OCI-LY3 (cell line): ENCODE measurements around the gene WDR5.

Source experiments
- H2AFZ ChIP-seq: fragments of 200-600, 300-600 bp; shearing (Covaris generic); 2 replicates; pipeline ENCODE4 v1.6.0; 2014; ENCODE audit warnings: antibody characterized with exemption, low read depth, low read length
- H3K27ac ChIP-seq: fragments of 200-600, 300-600 bp; sonication (generic); 2 replicates; pipeline ENCODE4 v1.5.1; 2014; ENCODE audit warnings: mild to moderate bottlenecking, low read length, moderate library complexity, mixed read lengths
- H3K27me3 ChIP-seq: fragments of 200-600, 300-600 bp; sonication (generic); 2 replicates; pipeline ENCODE4 v1.6.1; 2014; ENCODE audit warnings: low read depth, low read length, mixed read lengths
- H3K36me3 ChIP-seq: fragments of 200-600, 300-600 bp; sonication (generic); replicated peaks from 2 replicates; pipeline ENCODE3; 2014; ENCODE audit warnings: low read depth, low read length, mixed read lengths
- H3K4me1 ChIP-seq: fragments of 300-600, 200-600 bp; sonication (generic); 2 replicates; pipeline ENCODE4 v1.6.1; 2014; ENCODE audit warnings: low read length, mixed read lengths
- H3K4me2 ChIP-seq: fragments of 200-600, 300-600 bp; sonication (generic); 2 replicates; pipeline ENCODE4 v1.6.1; 2014; ENCODE audit warnings: low read length, mixed read lengths
- H3K4me3 ChIP-seq: fragments of 300-600, 200-600 bp; sonication (generic); 2 replicates; pipeline ENCODE4 v1.5.1; 2014; ENCODE audit warnings: antibody characterized with exemption, mild to moderate bottlenecking, low read length, moderate library complexity
- H3K79me2 ChIP-seq: fragments of 300-600, 200-600 bp; shearing (Covaris generic); 2 replicates; pipeline ENCODE4 v1.6.1; 2014; ENCODE audit warnings: mild to moderate bottlenecking, low read length, mixed read lengths
- H3K9ac ChIP-seq: fragments of 300-600, 200-600 bp; shearing (Covaris generic); 2 replicates; pipeline ENCODE4 v1.6.0; 2014; ENCODE audit warnings: mild to moderate bottlenecking, low read length, moderate library complexity
- H3K9me3 ChIP-seq: fragments of 200-600, 300-600 bp; shearing (Covaris generic); 2 replicates; pipeline ENCODE4 v1.6.1; 2014; ENCODE audit warnings: low read length, mixed read lengths; ENCODE audit not compliant: insufficient read depth
- H4K20me1 ChIP-seq: fragments of 200-600, 300-600 bp; sonication (generic); 2 replicates; pipeline ENCODE4 v1.6.1; 2016; ENCODE audit warnings: low read length, mixed read lengths; ENCODE audit not compliant: insufficient read depth
- EZH2phosphoT487 ChIP-seq: fragments of 200-600 bp; shearing (Covaris generic); IDR thresholded peaks from 2 replicates; pipeline ENCODE4 v1.6.1; 2018; ENCODE audit warnings: antibody characterized with exemption, mixed run types, low read depth
- TF ChIP-seq, protein P1 (sequence below): fragments of 200-600, 300-600 bp; sonication (generic); IDR thresholded peaks from 2 replicates; pipeline ENCODE4 v1.5.1; 2014; ENCODE audit warnings: antibody characterized with exemption, low read length, low read depth

The WDR5 gene

DNA sequence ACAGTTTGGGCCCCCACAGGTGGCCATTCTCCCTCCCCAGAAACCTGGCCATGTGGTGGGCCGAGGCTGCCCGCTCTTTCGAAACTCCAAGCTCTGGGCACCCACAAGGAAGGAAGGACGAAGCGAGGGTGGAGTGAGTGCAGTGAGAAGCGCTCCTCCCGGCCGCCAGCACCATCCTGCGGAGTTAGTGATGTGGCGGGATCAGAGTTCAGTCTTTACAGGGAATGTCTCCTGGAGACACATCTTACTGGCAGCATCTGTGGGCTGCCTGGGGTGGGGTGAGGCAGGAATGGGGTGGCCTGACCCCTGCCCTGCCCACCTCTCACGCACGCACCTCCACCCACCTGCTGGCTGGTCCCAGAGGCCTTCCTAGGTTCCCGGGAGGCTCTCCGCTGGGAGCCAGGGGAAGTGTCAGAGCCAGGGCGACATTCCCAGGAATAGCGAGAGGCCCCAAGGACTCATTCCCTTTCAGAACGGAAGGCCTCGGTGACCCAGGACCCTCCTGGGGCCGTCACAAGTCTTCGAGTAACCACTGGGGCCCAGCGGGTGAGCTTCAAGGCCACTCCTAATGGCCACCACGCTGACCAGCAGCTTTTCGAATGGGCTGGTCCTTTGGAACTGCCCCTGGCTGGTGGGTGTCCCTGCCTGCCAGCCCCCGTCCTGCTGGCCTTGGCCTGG is 34.0 kb downstream of the WDR5 start:
- Histone ChIP-seq H3K79me2 (peaks cover 2% of the 10 kb centered on the region; the same call in 1 of the 2 replicates), H3K4me2 (no peak overlapping the region), H3K36me3 (no peaks in the 10 kb centered on the region), H4K20me1 (no peaks in the 10 kb centered on the region), H3K27ac (no peak overlapping the region), H3K27me3 (no peaks in the 10 kb centered on the region), H3K9me3 (no peaks in the 10 kb centered on the region), H2AFZ (no peak overlapping the region), H3K4me1 (peaks cover 24% of the 10 kb centered on the region), H3K9ac (no peak overlapping the region), H3K4me3 (no peak overlapping the region)
- no peak for TF ChIP-seq EZH2phosphoT487
- TF ChIP-seq, protein P1, sequence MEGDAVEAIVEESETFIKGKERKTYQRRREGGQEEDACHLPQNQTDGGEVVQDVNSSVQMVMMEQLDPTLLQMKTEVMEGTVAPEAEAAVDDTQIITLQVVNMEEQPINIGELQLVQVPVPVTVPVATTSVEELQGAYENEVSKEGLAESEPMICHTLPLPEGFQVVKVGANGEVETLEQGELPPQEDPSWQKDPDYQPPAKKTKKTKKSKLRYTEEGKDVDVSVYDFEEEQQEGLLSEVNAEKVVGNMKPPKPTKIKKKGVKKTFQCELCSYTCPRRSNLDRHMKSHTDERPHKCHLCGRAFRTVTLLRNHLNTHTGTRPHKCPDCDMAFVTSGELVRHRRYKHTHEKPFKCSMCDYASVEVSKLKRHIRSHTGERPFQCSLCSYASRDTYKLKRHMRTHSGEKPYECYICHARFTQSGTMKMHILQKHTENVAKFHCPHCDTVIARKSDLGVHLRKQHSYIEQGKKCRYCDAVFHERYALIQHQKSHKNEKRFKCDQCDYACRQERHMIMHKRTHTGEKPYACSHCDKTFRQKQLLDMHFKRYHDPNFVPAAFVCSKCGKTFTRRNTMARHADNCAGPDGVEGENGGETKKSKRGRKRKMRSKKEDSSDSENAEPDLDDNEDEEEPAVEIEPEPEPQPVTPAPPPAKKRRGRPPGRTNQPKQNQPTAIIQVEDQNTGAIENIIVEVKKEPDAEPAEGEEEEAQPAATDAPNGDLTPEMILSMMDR, result no peak

DNA sequence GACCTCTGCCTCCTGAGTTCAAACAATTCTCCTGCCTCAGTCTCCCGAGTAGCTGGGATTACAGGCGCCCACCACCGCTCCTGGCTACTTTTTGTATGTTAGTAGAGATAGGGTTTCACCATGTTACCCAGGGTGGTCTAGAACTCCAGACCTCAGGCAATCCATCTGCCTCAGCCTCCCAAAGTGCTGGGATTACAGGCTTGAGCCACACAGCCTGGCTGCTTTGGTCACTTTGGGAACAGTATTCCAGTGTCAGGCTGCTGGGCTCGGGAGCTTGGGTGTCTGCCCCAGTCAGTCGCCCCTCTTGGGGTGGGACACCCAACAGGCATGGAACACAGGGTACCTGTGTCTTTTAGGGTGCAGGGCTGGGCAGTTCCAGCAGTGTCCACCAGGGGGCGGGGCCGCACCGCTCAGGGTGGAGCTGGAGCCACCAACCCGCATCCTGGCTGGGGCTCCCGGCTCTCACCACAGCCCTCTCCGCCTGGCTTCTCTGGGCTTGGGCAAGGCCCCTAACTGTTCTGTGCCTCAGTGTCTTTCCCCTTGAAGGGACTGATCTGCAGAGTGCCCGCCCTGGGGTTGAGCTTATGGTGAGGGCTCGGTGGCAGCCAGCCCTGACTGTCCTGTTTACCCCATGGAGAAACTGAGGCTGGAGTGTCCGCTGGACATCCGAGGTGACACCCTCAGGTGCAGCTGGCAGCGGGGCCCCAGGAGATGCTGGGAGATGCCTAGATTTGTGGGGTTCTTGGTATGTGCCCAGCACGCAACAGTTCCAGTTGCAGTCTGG is 34.8 kb downstream of the WDR5 start:
- Histone ChIP-seq H2AFZ (no peak overlapping the region), H3K27me3 (no peaks in the 10 kb centered on the region), H4K20me1 (no peaks in the 10 kb centered on the region), H3K4me1 (peaks cover 28% of the 10 kb centered on the region), H3K4me3 (no peak overlapping the region), H3K27ac (no peak overlapping the region), H3K79me2 (no peaks in the 10 kb centered on the region), H3K36me3 (no peaks in the 10 kb centered on the region), H3K9ac (no peak overlapping the region), H3K4me2 (no peak overlapping the region), H3K9me3 (no peaks in the 10 kb centered on the region)
- TF ChIP-seq, protein P1, result no peak
- no peak for TF ChIP-seq EZH2phosphoT487

DNA sequence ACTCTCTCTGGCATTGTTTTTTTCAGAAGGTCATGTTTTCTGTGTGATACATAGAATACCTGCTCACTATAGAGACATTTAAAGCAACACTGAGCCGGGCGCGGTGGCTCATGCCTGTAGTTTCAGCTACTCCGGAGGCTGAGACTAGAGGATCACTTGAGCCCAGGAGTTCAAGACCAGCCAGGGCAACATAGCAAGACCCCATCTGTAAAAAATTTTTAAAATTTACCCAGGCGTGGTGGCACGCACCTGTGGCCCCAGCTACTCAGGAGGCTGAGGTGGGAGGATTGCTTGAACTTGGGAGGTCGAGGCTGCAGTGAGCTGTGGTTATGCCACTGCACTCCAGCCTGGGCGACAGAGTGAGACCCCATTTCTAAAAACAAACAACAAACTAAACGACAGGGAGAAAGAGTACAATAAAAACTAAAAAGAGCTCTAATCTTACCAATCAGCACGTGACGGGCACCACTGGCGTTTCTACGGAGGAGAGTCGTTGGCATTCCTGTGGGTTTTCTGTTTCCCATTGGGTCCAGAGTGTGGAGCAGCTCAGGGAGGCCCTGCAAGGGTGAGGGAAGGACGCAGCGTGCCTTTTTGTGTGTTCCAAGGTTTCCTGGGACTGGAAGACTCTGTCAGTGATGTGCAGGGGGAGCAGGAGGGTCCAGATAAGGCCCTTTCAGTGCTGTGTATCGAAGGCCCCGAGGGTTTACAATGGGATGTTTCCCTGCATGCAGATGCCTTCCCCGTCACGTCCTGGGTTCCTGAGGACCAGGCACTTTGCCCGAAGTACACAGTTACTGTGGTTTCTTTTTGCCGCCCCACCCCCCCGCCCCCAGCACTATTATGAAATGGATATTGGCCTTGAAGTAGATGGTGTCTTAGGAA is 35.7 kb downstream of the WDR5 start:
- no peak overlapping the region for H3K4me2 ChIP-seq
- peaks cover 3% of the 10 kb centered on the region; the same call in 1 of the 2 replicates for H3K27me3 ChIP-seq
- H3K4me1 ChIP-seq, result peaks cover 24% of the 10 kb centered on the region
- no peak overlapping the region for H2AFZ ChIP-seq
- TF ChIP-seq EZH2phosphoT487, result no peak
- TF ChIP-seq, protein P1, result no peak
- H3K27ac ChIP-seq, result no peak overlapping the region
- no peaks in the 10 kb centered on the region for H3K9me3 ChIP-seq
- no peak overlapping the region for H3K4me3 ChIP-seq
- no peaks in the 10 kb centered on the region for H4K20me1 ChIP-seq
- H3K79me2 ChIP-seq, result no peaks in the 10 kb centered on the region
- H3K9ac ChIP-seq, result no peak overlapping the region
- no peaks in the 10 kb centered on the region for H3K36me3 ChIP-seq
